ENCODE data around the gene OXCT1.
A peak's percentile ranks its signal among the peaks of the same experiment; 100 is the strongest.
"Not testable (repeated sequence)": the region's sequence is repeated elsewhere in the genome, so short reads cannot be mapped to it uniquely, and the experiment has no call there.

OXCT1 gene

DNA sequence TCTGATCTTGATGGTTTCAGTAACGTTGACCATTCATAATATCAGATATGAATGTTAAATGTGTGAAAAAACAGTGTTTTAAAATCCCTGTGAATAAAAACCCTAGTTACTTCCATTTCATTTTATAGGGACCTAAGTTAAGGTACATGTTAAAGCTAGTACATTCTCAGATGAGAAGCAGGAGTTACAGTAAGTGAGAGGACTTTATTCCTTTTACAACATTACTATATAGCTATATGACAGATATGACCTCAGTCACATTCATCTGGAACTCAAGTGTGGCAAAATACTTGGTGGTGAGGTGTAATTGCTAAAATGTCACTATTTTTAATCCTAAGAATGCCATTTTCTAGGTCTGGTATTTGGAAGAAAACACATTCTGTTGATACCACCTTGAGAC lies 96.4 kb downstream of the OXCT1 start:
- no peak for DNase-seq (ENCODE audit: low read depth in 2 of 2)

- no peak for DNase-seq (ENCODE audit: low read depth in 2 of 2)
Observed at GRCh38 chr5:41772785-41773442, 97.3 kb downstream of the OXCT1 start.

DNA sequence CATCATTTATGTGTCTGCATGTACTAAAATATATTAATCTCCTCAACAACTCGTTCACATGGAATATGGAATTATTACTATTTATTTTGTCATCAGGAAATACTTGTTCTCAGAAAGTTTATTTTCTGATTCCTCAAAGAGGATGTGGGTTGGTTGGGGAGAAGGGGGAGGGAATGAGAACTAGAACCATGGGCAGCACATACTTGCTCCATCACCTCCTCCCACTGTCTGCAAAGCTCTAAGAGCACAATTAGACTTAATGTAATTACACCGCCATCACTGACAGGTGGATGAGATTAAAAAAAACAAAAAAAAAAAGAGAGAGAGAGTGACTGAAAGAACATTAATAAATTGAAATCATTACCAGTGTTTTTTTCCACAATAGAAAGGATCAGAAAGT lies 98.2 kb downstream of the OXCT1 start:
- DNase-seq (ENCODE audit: low read depth in 2 of 2) = no peak

GRCh38 chr5:41770799-41771198 lies 99.4 kb downstream of the OXCT1 start:
- DNase-seq (ENCODE audit: low read depth in 2 of 2) = no peak

DNA sequence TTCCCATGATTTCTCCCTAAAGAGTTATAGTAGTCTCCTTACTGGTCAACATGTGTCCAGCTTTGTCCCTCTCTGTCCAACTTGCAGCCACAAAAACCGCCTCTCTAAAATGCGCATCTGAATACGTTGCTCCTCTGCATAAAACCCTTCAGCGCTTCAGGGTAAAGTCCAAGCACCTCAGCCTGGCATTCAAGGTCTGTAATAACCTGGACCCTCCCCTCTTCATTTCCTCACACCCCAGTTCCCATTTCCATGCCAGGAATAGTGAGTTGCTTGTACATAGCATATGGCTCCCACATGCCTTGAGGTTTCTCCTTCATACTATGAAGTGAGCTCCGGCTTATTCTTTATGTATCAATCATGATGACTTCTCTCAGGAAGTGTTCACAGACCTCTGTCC lies 101.5 kb downstream of the OXCT1 start:
- DNase-seq (ENCODE audit: low read depth in 2 of 2) = no peak

- DNase-seq (ENCODE audit: low read depth in 2 of 2) = no peak
Observed at GRCh38 chr5:41764650-41765049, 105.6 kb downstream of the OXCT1 start.

- no peak for DNase-seq (ENCODE audit: low read depth in 2 of 2)
Observed at GRCh38 chr5:41763574-41763973, 106.7 kb downstream of the OXCT1 start.

GRCh38 chr5:41763081-41763480 lies 107.1 kb downstream of the OXCT1 start:
- DNase-seq (ENCODE audit: low read depth in 2 of 2) = no peak

GRCh38 chr5:41762426-41762825 lies 107.8 kb downstream of the OXCT1 start:
- no peak for DNase-seq (ENCODE audit: low read depth in 2 of 2)

DNA sequence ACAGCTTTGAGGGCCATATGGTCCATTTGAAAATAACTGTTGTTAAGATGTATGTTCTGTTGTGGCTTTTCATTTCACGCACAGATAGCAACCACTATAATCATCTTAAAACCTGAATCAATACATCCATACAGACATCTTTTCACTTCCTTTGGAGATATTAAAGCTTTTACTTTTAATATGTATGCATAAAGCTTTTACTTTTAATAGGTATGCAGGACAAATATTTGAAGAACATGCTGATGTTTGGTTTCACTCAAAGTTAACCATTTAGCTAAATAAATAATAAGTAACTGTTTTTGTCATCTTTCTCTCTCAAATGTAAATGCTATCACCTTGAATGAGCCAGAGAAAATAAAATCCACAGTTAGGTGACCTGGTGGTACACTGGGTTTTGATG lies 108.6 kb downstream of the OXCT1 start:
- no peak for DNase-seq (ENCODE audit: low read depth in 2 of 2)

GRCh38 chr5:41755705-41756104 lies 114.5 kb downstream of the OXCT1 start:
- DNase-seq (ENCODE audit: low read depth in 2 of 2) = no peak

GRCh38 chr5:41754857-41755256 lies 115.4 kb downstream of the OXCT1 start:
- no peak for DNase-seq (ENCODE audit: low read depth in 2 of 2)

DNA sequence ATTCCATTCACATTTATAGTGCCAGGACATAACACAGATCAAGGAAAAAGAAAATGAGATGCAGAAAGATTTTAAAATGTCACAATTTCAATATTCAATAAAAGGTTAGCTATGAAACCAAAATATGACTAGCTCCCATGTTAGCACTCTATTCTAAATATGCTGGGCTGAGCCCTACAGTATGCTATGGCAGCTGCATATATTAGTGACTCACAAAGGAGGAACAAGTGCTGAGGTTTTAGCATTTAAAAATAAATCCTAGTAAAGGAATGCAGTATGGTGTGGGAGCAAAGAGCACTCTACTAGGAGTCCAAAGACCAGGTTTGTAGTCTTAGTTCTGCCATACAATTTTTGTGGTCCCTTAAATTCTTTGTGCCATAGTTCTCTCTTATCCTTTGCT lies 118.4 kb downstream of the OXCT1 start:
- no peak for DNase-seq (ENCODE audit: low read depth in 2 of 2)

DNA sequence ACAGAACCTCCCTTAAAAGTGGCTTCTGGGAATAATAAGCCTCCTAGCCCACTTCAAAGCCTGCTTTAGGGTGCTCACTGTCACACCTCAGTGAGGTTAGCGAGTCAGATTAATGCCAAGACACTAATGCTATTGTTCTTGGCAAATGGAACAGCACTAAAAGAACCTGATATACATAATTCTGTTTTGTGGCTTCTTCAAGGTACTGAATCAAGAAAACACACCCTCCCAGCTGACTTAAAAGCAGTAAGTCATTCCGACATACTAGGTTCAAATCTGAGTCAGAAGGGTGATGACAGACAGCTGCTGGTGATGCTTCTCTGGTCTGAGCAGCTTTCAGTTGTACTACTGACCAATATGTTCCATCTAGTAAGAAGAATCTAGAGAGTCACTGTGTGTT lies 121.6 kb downstream of the OXCT1 start:
- peak; percentile 1 to 5 for DNase-seq (ENCODE audit: low read depth in 2 of 2)

GRCh38 chr5:41747708-41748107 lies 122.5 kb downstream of the OXCT1 start:
- DNase-seq (ENCODE audit: low read depth in 2 of 2) = no peak

DNA sequence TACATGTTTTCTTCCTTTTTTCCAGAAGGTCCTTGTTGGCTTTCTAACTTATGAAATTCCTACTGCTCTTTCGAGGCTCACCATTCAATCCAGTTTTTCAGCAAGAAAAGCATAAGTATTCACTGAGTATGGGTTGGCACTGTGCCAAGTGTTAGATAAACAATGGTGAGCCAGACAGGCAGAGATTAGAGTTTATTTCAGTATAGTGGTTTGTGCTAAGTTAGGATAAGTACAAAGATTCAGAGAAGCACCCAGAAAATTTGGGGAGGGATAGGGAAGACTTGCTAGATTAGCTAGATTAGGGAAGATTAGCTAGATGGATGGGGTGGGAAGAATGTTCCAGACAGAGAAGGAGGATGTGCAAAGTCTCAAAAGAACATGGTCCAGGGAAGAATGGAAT lies 122.9 kb downstream of the OXCT1 start:
- no peak for DNase-seq (ENCODE audit: low read depth in 2 of 2)

GRCh38 chr5:41742608-41743007 lies 127.6 kb downstream of the OXCT1 start:
- DNase-seq (ENCODE audit: low read depth in 2 of 2) = not testable (repeated sequence)

- no peak for DNase-seq (ENCODE audit: low read depth in 2 of 2)
Observed at GRCh38 chr5:41738710-41739354, 131.4 kb downstream of the OXCT1 start.

DNA sequence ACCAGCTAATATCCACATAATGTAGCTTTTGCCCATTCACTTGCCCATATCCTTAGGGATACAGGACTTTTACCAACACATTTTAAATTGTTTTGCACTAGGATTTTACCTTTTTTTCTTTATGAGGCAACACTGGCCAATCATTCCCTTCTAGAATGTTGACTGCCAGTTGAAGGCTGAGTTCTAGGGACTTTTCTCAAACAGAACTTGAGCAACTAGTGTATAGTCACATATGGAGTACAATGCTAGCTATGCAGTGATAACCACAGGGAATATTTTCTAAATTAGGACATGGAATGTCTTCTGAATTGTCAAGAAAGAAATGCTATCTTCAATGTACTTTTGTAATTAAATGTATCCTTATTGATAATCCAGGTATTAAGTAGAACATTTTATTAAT lies 133.6 kb downstream of the OXCT1 start:
- DNase-seq (ENCODE audit: low read depth in 2 of 2) = no peak

GRCh38 chr5:41735213-41735612 lies 135.0 kb downstream of the OXCT1 start:
- no peak for DNase-seq (ENCODE audit: low read depth in 2 of 2)

- not testable (repeated sequence) for DNase-seq (ENCODE audit: low read depth in 2 of 2)
Observed at GRCh38 chr5:41729381-41729780, 140.8 kb downstream of the OXCT1 start.

- no peak for DNase-seq (ENCODE audit: low read depth in 2 of 2)
Observed at GRCh38 chr5:41728281-41728680, 141.9 kb downstream of the OXCT1 start.

DNA sequence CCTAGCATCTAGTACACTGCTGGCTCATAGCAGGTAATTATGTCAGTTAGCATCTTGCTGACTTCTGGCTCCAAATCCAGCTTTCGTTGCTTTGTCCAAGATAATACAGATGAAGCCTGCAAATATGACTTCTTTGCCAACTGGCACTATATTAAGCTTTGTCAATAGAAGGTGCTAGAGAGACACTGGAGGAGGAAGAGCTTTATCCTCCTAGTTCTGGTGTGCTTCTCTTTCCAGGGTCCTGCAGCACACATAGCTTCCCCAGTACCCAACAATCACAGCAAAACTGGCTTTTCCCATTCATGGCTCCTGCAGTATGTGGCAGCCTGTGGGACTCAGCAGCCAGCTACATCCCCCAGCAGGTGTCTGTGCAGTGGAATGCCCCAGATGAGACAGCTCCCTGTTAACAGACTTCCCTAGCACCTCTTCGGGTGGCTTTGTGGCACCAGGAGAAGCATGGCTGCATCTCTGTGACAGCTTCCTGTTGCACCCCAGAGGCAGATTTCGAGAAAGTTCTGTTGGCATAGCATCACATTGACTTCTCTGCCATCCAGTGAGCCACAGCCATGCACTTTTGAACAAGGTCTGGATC lies 147.8 kb downstream of the OXCT1 start:
- DNase-seq (ENCODE audit: low read depth in 2 of 2) = no peak

Measured in stimulated activated CD8-positive, alpha-beta memory T cell treated with anti-CD3 and anti-CD28 coated beads, Interleukin-2, amount 100 ng/mL, for 48 hours (primary cell).